ENCODE measurements around the gene CPPED1. TPM values are rescaled to one million over a fixed set of nuclear protein-coding genes. Genes with fewer than 3 reads are reported as not detected.
"Not testable (repeated sequence)": the region's sequence is repeated elsewhere in the genome, so short reads cannot be mapped to it uniquely, and the experiment has no call there.

CPPED1 gene
- total RNA-seq, 2 donors from 2014 or later = 8.4 to 14.7 TPM

DNA sequence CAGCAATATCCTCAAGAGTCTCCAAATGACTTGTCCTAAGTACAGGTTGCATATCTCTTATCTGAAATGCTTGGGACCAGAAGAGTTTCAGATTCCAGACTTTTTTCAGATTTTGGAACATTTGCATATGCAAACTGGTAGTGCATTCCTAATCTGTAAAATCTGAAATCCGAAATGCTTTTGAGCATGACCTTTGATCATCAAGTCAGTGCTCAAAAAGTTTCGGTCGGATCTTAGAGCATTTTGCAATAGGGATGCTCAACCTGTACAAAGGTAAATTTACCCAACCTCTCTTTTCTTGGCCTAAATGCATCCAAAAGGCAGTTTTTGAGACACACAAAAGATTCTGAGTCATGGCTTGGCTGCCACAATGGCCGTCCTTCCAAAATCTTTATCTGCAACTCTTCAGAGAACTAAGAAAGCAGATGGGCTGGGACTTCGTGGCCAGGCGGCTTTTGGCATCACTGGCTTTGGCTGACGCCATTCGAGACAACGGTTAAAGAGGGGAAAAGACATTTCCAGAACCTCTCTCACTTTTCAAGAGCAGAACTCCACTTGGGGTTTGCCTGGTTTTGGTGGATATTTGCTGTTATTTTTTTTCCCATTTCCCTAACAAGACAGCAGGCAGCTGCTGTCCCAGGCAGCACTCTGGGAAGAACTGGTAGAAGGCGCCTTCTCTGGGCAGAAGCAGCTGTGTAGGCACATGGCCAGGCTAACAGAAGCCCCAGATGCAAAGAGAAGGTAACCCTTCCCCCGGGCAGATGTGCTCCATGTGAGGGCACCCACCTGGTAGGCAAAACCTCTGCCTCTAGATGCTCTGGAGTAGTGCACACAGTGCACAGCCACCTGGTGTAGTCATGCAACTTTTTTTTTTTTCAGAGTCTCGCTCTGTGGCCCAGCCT lies 8.9 kb downstream of the CPPED1 start:
- TF ChIP-seq, protein P1, sequence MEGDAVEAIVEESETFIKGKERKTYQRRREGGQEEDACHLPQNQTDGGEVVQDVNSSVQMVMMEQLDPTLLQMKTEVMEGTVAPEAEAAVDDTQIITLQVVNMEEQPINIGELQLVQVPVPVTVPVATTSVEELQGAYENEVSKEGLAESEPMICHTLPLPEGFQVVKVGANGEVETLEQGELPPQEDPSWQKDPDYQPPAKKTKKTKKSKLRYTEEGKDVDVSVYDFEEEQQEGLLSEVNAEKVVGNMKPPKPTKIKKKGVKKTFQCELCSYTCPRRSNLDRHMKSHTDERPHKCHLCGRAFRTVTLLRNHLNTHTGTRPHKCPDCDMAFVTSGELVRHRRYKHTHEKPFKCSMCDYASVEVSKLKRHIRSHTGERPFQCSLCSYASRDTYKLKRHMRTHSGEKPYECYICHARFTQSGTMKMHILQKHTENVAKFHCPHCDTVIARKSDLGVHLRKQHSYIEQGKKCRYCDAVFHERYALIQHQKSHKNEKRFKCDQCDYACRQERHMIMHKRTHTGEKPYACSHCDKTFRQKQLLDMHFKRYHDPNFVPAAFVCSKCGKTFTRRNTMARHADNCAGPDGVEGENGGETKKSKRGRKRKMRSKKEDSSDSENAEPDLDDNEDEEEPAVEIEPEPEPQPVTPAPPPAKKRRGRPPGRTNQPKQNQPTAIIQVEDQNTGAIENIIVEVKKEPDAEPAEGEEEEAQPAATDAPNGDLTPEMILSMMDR (conservative IDR thresholded peaks at IDR 0.05) = no peak
- Histone ChIP-seq H3K9me3 (ENCODE audit: control insufficient read depth, low read length) (no peaks in the 10 kb centered on the region), H3K4me3 (ENCODE audit: low read length) (no peak overlapping the region), H3K4me1 (ENCODE audit: control insufficient read depth, insufficient read depth, low read length) (no peaks in the 10 kb centered on the region), H3K9ac (ENCODE audit: extremely low read depth, low read length, poor library complexity, severe bottlenecking) (no peak overlapping the region), H3K36me3 (ENCODE audit: control insufficient read depth, insufficient read depth, low read length) (no peaks in the 10 kb centered on the region), H3K27ac (ENCODE audit: low read depth, low read length) (no peak overlapping the region), H3K27me3 (ENCODE audit: control insufficient read depth, insufficient read depth, low read length, poor library complexity, severe bottlenecking) (no peaks in the 10 kb centered on the region)
- DNase-seq = no peak
- Mint-ChIP-seq H3K9me3 (peaks cover 2% of the 10 kb centered on the region), H3K4me1 (peaks cover 2% of the 10 kb centered on the region), H3K4me3 (no peak overlapping the region), H3K27me3 (ENCODE audit: insufficient read depth) (no peaks in the 10 kb centered on the region), H3K36me3 (ENCODE audit: low read depth) (peaks cover 13% of the 10 kb centered on the region), H3K27ac (peak overlapping the region; percentile 56)
- WGBS, 2 experiments (ENCODE audit: insufficient coverage in 1 of 2, insufficient read length in 1 of 2) = 89 to 92% methylated on average over 6 to 12 of the region's 12 CpGs

DNA sequence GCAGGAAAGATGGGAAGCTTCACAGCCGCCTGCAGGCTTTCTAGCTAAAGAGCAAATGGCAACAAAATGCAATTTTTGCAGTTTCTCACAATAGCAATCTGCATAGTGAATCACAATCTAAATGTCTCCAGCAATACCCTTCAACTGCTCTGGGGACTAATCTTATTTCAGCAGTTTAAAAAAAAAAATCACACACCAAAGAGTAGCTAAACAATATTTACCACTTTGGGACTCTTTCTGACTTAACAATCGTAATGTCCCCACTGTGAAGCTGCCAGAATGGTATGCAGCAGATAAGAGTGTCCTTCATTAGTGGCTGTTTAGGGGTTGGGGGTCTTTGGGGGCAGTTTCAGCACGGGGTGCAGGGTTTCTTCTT lies 9.8 kb downstream of the CPPED1 start:
- H3K4me3 Mint-ChIP-seq = no peak overlapping the region
- H3K27me3 Mint-ChIP-seq (ENCODE audit: insufficient read depth) = no peaks in the 10 kb centered on the region
- no peaks in the 10 kb centered on the region for H3K4me1 ChIP-seq (ENCODE audit: control insufficient read depth, insufficient read depth, low read length)
- no peak for DNase-seq
- TF ChIP-seq, protein P1 (conservative IDR thresholded peaks at IDR 0.05) = no peak
- H3K27ac ChIP-seq (ENCODE audit: low read depth, low read length) = no peak overlapping the region
- H3K27ac Mint-ChIP-seq = no peak overlapping the region
- WGBS, 2 experiments (ENCODE audit: insufficient coverage in 1 of 2, insufficient read length in 1 of 2) = 60 to 76% methylated on average over 1 to 3 of the region's 3 CpGs
- no peak overlapping the region for H3K4me3 ChIP-seq (ENCODE audit: low read length)
- H3K9ac ChIP-seq (ENCODE audit: extremely low read depth, low read length, poor library complexity, severe bottlenecking) = no peak overlapping the region
- H3K36me3 ChIP-seq (ENCODE audit: control insufficient read depth, insufficient read depth, low read length) = no peaks in the 10 kb centered on the region
- H3K4me1 Mint-ChIP-seq = no peaks in the 10 kb centered on the region
- H3K9me3 ChIP-seq (ENCODE audit: control insufficient read depth, low read length) = no peaks in the 10 kb centered on the region
- H3K36me3 Mint-ChIP-seq (ENCODE audit: low read depth) = peaks cover 14% of the 10 kb centered on the region
- H3K9me3 Mint-ChIP-seq = peaks cover 2% of the 10 kb centered on the region
- H3K27me3 ChIP-seq (ENCODE audit: control insufficient read depth, insufficient read depth, low read length, poor library complexity, severe bottlenecking) = no peaks in the 10 kb centered on the region

DNA sequence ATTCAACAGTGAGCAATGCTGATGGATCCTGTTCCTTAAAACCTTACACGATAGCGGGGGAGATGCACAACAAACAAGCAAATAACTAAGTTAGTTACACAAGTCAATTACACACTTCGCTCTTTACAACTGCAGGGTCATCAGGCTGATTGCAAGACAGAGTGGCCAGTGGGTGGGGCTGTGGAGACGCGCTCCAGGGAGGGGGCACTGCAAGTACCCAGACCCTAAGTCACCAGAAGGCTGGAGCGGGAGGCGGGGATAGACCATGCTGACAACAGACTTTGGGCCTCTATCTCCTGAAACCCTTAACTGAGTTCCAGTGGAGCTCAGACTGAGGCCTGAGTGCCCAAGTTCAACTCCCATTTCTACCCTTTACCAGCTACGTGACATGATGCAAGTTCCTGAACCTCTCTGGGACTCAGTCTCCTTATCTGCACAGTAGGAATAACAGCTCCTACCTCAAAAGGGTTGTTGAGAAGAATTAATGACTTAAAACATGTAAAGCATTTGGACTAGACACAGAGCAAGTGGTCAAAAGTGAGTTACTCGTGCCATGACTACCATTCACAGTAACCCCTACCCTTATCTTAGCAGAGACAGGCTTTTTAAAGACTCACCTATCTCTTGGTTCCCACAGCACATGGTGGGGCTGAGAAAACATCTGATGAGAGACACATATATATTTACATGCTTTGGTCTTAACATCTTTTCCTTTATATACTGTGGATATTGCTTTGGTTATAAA lies 10.4 kb downstream of the CPPED1 start:
- H3K4me1 ChIP-seq (ENCODE audit: control insufficient read depth, insufficient read depth, low read length) = no peaks in the 10 kb centered on the region
- TF ChIP-seq, protein P1 (conservative IDR thresholded peaks at IDR 0.05) = peak; percentile 54
- Mint-ChIP-seq H3K9me3 (peaks cover 2% of the 10 kb centered on the region), H3K36me3 (ENCODE audit: low read depth) (peaks cover 19% of the 10 kb centered on the region), H3K27me3 (ENCODE audit: insufficient read depth) (no peaks in the 10 kb centered on the region), H3K4me3 (no peak overlapping the region), H3K27ac (no peak overlapping the region), H3K4me1 (no peaks in the 10 kb centered on the region)
- H3K4me3 ChIP-seq (ENCODE audit: low read length) = no peak overlapping the region
- peak; percentile 70 for DNase-seq
- no peaks in the 10 kb centered on the region for H3K27me3 ChIP-seq (ENCODE audit: control insufficient read depth, insufficient read depth, low read length, poor library complexity, severe bottlenecking)
- H3K36me3 ChIP-seq (ENCODE audit: control insufficient read depth, insufficient read depth, low read length) = no peaks in the 10 kb centered on the region
- H3K9ac ChIP-seq (ENCODE audit: extremely low read depth, low read length, poor library complexity, severe bottlenecking) = no peak overlapping the region
- peaks cover 2% of the 10 kb centered on the region for H3K9me3 ChIP-seq (ENCODE audit: control insufficient read depth, low read length)
- H3K27ac ChIP-seq (ENCODE audit: low read depth, low read length) = no peak overlapping the region
- 90 to 91% methylated on average over 7 to 9 of the region's 9 CpGs for whole genome bisulfite sequencing, 2 experiments (ENCODE audit: insufficient coverage in 1 of 2, insufficient read length in 1 of 2)

DNA sequence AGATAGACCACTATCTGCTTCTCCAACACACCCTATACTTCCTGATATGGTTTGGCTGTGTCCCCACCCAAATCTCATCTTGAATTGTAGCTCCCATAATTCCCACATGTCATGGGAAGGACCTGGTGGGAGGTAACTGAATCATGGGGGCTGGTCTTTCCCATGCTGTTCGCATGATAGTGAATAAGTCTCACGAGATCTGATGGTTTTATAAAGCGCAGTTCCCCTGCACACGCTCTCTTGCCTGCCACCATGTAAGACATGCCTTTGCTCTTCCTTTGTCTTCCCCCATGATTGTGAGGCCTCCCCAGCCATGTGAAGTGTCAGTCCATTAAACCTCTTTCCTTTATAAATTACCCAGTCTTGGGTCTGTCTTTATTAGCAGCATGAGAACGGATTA lies 11.2 kb downstream of the CPPED1 start:
- not testable (repeated sequence) for DNase-seq; H3K36me3 ChIP-seq (ENCODE audit: control insufficient read depth, insufficient read depth, low read length); H3K4me1 ChIP-seq (ENCODE audit: control insufficient read depth, insufficient read depth, low read length); H3K27ac Mint-ChIP-seq; H3K27me3 ChIP-seq (ENCODE audit: control insufficient read depth, insufficient read depth, low read length, poor library complexity, severe bottlenecking); H3K4me3 ChIP-seq (ENCODE audit: low read length); H3K4me1 Mint-ChIP-seq; H3K9me3 ChIP-seq (ENCODE audit: control insufficient read depth, low read length); H3K4me3 Mint-ChIP-seq; H3K27ac ChIP-seq (ENCODE audit: low read depth, low read length); H3K27me3 Mint-ChIP-seq (ENCODE audit: insufficient read depth); H3K9me3 Mint-ChIP-seq; H3K9ac ChIP-seq (ENCODE audit: extremely low read depth, low read length, poor library complexity, severe bottlenecking)
- 88 to 90% methylated on average over 5 of the region's 5 CpGs for WGBS, 2 experiments (ENCODE audit: insufficient coverage in 1 of 2, insufficient read length in 1 of 2)
- H3K36me3 Mint-ChIP-seq (ENCODE audit: low read depth) = peaks cover 26% of the 10 kb centered on the region

Measured in endodermal cell (in vitro differentiated cells).